ENCODE results near the gene PCDH17.

Gene PCDH17

DNA sequence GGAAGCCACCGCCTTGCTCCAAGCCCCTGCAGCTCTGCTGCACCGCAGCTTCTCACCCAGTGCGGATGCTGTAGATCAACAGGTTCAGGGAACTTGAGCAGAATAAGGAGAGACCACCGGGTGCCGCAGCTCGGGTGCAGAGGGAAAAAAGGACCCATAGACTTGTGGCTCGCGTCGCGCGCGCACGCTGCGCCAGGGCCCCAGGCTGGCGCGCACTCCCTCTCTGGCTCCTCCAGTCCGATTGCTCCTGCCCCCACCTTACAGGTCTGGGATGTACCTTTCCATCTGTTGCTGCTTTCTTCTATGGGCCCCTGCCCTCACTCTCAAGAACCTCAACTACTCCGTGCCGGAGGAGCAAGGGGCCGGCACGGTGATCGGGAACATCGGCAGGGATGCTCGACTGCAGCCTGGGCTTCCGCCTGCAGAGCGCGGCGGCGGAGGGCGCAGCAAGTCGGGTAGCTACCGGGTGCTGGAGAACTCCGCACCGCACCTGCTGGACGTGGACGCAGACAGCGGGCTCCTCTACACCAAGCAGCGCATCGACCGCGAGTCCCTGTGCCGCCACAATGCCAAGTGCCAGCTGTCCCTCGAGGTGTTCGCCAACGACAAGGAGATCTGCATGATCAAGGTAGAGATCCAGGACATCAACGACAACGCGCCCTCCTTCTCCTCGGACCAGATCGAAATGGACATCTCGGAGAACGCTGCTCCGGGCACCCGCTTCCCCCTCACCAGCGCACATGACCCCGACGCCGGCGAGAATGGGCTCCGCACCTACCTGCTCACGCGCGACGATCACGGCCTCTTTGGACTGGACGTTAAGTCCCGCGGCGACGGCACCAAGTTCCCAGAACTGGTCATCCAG lies 964 bp downstream of the PCDH17 start:
- TF ChIP-seq ZBTB7A (IDR thresholded peaks at IDR 0.05; ENCODE audit: low read depth): no peak
- TF ChIP-seq, protein P1, sequence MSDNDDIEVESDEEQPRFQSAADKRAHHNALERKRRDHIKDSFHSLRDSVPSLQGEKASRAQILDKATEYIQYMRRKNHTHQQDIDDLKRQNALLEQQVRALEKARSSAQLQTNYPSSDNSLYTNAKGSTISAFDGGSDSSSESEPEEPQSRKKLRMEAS (IDR thresholded peaks at IDR 0.05): no peak
- no peak for TF ChIP-seq TCF12 (IDR thresholded peaks at IDR 0.05; ENCODE audit: low read depth)
- no peak for TF ChIP-seq NFIC (IDR thresholded peaks at IDR 0.05)
- TF ChIP-seq CREB1 (IDR thresholded peaks at IDR 0.05; ENCODE audit: low read depth): no peak
- no peak for TF ChIP-seq TEAD4 (IDR thresholded peaks at IDR 0.05)
- TF ChIP-seq FOXM1 (IDR thresholded peaks at IDR 0.05; ENCODE audit: borderline replicate concordance, low read depth): no peak
- TF ChIP-seq YY1 (IDR thresholded peaks at IDR 0.05; ENCODE audit: low read depth): no peak
- TF ChIP-seq EP300 (IDR thresholded peaks at IDR 0.05; ENCODE audit: borderline replicate concordance): no peak
- TF ChIP-seq, protein P2, sequence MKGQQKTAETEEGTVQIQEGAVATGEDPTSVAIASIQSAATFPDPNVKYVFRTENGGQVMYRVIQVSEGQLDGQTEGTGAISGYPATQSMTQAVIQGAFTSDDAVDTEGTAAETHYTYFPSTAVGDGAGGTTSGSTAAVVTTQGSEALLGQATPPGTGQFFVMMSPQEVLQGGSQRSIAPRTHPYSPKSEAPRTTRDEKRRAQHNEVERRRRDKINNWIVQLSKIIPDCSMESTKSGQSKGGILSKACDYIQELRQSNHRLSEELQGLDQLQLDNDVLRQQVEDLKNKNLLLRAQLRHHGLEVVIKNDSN (IDR thresholded peaks at IDR 0.05): no peak

DNA sequence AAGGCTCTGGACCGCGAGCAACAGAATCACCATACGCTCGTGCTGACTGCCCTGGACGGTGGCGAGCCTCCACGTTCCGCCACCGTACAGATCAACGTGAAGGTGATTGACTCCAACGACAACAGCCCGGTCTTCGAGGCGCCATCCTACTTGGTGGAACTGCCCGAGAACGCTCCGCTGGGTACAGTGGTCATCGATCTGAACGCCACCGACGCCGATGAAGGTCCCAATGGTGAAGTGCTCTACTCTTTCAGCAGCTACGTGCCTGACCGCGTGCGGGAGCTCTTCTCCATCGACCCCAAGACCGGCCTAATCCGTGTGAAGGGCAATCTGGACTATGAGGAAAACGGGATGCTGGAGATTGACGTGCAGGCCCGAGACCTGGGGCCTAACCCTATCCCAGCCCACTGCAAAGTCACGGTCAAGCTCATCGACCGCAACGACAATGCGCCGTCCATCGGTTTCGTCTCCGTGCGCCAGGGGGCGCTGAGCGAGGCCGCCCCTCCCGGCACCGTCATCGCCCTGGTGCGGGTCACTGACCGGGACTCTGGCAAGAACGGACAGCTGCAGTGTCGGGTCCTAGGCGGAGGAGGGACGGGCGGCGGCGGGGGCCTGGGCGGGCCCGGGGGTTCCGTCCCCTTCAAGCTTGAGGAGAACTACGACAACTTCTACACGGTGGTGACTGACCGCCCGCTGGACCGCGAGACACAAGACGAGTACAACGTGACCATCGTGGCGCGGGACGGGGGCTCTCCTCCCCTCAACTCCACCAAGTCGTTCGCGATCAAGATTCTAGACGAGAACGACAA lies 1.8 kb downstream of the PCDH17 start:
- TF ChIP-seq RAD21 (IDR thresholded peaks at IDR 0.05; ENCODE audit: low read depth) (no peak), YY1 (IDR thresholded peaks at IDR 0.05; ENCODE audit: low read depth) (no peak), FOXM1 (IDR thresholded peaks at IDR 0.05; ENCODE audit: borderline replicate concordance, low read depth) (no peak), EP300 (IDR thresholded peaks at IDR 0.05; ENCODE audit: borderline replicate concordance) (no peak), CEBPB (IDR thresholded peaks at IDR 0.05) (no peak), EGR1 (IDR thresholded peaks at IDR 0.05) (no peak), ZBTB7A (IDR thresholded peaks at IDR 0.05; ENCODE audit: low read depth) (no peak), TEAD4 (IDR thresholded peaks at IDR 0.05) (no peak), TAF1 (IDR thresholded peaks at IDR 0.05; ENCODE audit: low read depth) (no peak), CREB1 (IDR thresholded peaks at IDR 0.05; ENCODE audit: low read depth) (no peak)
- TF ChIP-seq, protein P2 (IDR thresholded peaks at IDR 0.05): no peak
- TF ChIP-seq, protein P1 (IDR thresholded peaks at IDR 0.05): no peak
- TF ChIP-seq, protein P3, sequence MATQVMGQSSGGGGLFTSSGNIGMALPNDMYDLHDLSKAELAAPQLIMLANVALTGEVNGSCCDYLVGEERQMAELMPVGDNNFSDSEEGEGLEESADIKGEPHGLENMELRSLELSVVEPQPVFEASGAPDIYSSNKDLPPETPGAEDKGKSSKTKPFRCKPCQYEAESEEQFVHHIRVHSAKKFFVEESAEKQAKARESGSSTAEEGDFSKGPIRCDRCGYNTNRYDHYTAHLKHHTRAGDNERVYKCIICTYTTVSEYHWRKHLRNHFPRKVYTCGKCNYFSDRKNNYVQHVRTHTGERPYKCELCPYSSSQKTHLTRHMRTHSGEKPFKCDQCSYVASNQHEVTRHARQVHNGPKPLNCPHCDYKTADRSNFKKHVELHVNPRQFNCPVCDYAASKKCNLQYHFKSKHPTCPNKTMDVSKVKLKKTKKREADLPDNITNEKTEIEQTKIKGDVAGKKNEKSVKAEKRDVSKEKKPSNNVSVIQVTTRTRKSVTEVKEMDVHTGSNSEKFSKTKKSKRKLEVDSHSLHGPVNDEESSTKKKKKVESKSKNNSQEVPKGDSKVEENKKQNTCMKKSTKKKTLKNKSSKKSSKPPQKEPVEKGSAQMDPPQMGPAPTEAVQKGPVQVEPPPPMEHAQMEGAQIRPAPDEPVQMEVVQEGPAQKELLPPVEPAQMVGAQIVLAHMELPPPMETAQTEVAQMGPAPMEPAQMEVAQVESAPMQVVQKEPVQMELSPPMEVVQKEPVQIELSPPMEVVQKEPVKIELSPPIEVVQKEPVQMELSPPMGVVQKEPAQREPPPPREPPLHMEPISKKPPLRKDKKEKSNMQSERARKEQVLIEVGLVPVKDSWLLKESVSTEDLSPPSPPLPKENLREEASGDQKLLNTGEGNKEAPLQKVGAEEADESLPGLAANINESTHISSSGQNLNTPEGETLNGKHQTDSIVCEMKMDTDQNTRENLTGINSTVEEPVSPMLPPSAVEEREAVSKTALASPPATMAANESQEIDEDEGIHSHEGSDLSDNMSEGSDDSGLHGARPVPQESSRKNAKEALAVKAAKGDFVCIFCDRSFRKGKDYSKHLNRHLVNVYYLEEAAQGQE (IDR thresholded peaks at IDR 0.05; ENCODE audit: low read depth): no peak

DNA sequence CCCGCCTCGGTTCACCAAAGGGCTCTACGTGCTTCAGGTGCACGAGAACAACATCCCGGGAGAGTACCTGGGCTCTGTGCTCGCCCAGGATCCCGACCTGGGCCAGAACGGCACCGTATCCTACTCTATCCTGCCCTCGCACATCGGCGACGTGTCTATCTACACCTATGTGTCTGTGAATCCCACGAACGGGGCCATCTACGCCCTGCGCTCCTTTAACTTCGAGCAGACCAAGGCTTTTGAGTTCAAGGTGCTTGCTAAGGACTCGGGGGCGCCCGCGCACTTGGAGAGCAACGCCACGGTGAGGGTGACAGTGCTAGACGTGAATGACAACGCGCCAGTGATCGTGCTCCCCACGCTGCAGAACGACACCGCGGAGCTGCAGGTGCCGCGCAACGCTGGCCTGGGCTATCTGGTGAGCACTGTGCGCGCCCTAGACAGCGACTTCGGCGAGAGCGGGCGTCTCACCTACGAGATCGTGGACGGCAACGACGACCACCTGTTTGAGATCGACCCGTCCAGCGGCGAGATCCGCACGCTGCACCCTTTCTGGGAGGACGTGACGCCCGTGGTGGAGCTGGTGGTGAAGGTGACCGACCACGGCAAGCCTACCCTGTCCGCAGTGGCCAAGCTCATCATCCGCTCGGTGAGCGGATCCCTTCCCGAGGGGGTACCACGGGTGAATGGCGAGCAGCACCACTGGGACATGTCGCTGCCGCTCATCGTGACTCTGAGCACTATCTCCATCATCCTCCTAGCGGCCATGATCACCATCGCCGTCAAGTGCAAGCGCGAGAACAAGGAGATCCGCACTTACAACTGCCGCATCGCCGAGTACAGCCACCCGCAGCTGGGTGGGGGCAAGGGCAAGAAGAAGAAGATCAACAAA lies 2.6 kb downstream of the PCDH17 start:
- TF ChIP-seq, protein P2 (IDR thresholded peaks at IDR 0.05): no peak
- TF ChIP-seq YY1 (IDR thresholded peaks at IDR 0.05; ENCODE audit: low read depth): no peak
- TF ChIP-seq FOXM1 (IDR thresholded peaks at IDR 0.05; ENCODE audit: borderline replicate concordance, low read depth): no peak
- TF ChIP-seq TEAD4 (IDR thresholded peaks at IDR 0.05): no peak
- no peak for TF ChIP-seq EP300 (IDR thresholded peaks at IDR 0.05; ENCODE audit: borderline replicate concordance)
- TF ChIP-seq RAD21 (IDR thresholded peaks at IDR 0.05; ENCODE audit: low read depth): no peak
- TF ChIP-seq TCF12 (IDR thresholded peaks at IDR 0.05; ENCODE audit: low read depth): no peak
- no peak for TF ChIP-seq CREB1 (IDR thresholded peaks at IDR 0.05; ENCODE audit: low read depth)
- TF ChIP-seq NFIC (IDR thresholded peaks at IDR 0.05): no peak
- TF ChIP-seq EGR1 (IDR thresholded peaks at IDR 0.05): no peak
- TF ChIP-seq, protein P1 (IDR thresholded peaks at IDR 0.05): no peak
- no peak for TF ChIP-seq TAF1 (IDR thresholded peaks at IDR 0.05; ENCODE audit: low read depth)
- TF ChIP-seq, protein P3 (IDR thresholded peaks at IDR 0.05; ENCODE audit: low read depth): no peak
- TF ChIP-seq ZBTB7A (IDR thresholded peaks at IDR 0.05; ENCODE audit: low read depth): no peak
- no peak for TF ChIP-seq CEBPB (IDR thresholded peaks at IDR 0.05)
